Thymus (tissue), 14 donors: ENCODE results near the gene PAX4. TPM values are rescaled to one million over a fixed set of nuclear protein-coding genes. Genes with fewer than 3 reads are reported as not detected.

Experiments
- DNase-seq, 9 donors: peaks; one replicate each; pipeline ENCODE4 v3.0.0-alpha.2; 2013; ENCODE audit warnings: low spot score in 9 of 9, low read depth in 6 of 9, missing footprints in 1 of 9
- H3K27ac ChIP-seq, 2 donors: one replicate each; pipeline ENCODE4 v1.5.1; 2013; ENCODE audit warnings: control low read depth in 1 of 2, low read depth in 1 of 2, low read length in 1 of 2, mild to moderate bottlenecking in 1 of 2, moderate library complexity in 1 of 2
- H3K27me3 ChIP-seq, 2 donors: one replicate each; pipeline ENCODE4 v1.5.1; 2013; ENCODE audit warnings: low read length in 1 of 2; ENCODE audit not compliant: control insufficient read depth in 2 of 2, insufficient read depth in 1 of 2
- H3K36me3 ChIP-seq, 2 donors: one replicate each; pipeline ENCODE4 v1.5.1; 2013; ENCODE audit warnings: low read length in 1 of 2, mild to moderate bottlenecking in 1 of 2, moderate library complexity in 1 of 2; ENCODE audit not compliant: control insufficient read depth in 2 of 2, insufficient read depth in 2 of 2
- H3K4me1 ChIP-seq, 2 donors: one replicate each; pipeline ENCODE4 v1.5.1; 2013; ENCODE audit warnings: low read length in 2 of 2; ENCODE audit not compliant: control insufficient read depth in 2 of 2, insufficient read depth in 2 of 2
- H3K4me3 ChIP-seq, 2 donors: one replicate each; pipeline ENCODE4 v1.5.1; 2013; ENCODE audit warnings: low read length in 2 of 2, control low read depth in 1 of 2, mild to moderate bottlenecking in 1 of 2
- H3K9me3 ChIP-seq, 2 donors: one replicate each; pipeline ENCODE4 v1.5.1; 2013; ENCODE audit warnings: low read length in 1 of 2, mild to moderate bottlenecking in 1 of 2; ENCODE audit not compliant: control insufficient read depth in 2 of 2, insufficient read depth in 1 of 2
- WGBS: extraction: QIAGEN DNeasy Blood & Tissue Kit; methylation state at CpG from one replicate; pipeline ENCODE4 v1.1.7; 2013; 5-methylcytosine and 5-hydroxymethylcytosine counted together
- long read RNA-seq, 10 donors: transcript quantifications; one replicate each; lab custom pipeline, GENCODE V29; 2026
- polyA plus RNA-seq: library from polyadenylated mRNA; stranded (reverse); fragments of 200-250 nt; gene quantifications from one replicate; pipeline ENCODE4 v1.2.3, GENCODE V29; 2013
- total RNA-seq: library from RNA; stranded (reverse); fragments of 120-200 nt; gene quantifications from one replicate; pipeline ENCODE4 v1.2.4, GENCODE V29; 2013
- donor health status: healthy.

The PAX4 gene
- not detected for total RNA-seq
- 0.11 TPM for polyA plus RNA-seq
- long read RNA-seq, donor 1 = 0 reads
- long read RNA-seq, donor 2 = 0 reads
- long read RNA-seq, donor 3 = 0 reads
- long read RNA-seq, donor 4 = 0 reads
- long read RNA-seq, donor 5 = 0 reads
- long read RNA-seq, donor 6 = 0 reads
- long read RNA-seq, donor 7 = 0 reads
- long read RNA-seq, donor 8 = 0 reads
- long read RNA-seq, donor 9 = 0 reads
- long read RNA-seq, donor 10 = 0 reads

DNA sequence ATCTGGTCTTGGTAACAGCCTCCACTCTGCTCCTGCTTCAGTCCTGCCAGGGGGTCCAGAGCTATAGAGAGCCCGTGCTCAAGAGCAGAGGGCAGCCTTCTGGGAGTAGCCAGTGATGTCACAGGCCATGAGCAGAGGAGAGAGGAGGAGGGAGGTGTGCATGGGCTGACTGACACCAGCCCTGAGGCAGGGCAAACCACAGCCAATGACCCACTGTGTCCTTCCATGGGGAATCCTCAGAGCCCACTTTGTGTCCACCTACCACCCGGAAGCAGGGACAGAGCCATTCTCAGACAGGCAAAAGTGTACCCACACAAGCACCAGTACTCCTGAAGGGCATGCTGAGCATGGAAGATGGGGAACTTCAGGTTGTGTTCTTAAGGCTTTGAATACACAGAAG, at the start of gene PAX4:
PAX4 (minus strand) TSS at position 101 of the 400 bp plus-strand sequence. CDS start 2,214 bp downstream, outside the sequence.
- no peak for DNase-seq
- Histone ChIP-seq H3K27ac (no peak within 1 kb of the TSS), H3K4me3 (no peak within 1 kb of the TSS), H3K27me3 (peaks cover 10 to 42% of the 10 kb centered on the region in 2 donors), H3K4me1 (peaks cover 0 to 8% of the 10 kb centered on the region in 2 donors), H3K36me3 (no peaks in the 10 kb centered on the region), H3K9me3 (no peaks in the 10 kb centered on the region)
- WGBS = 56% methylated on average over 2 of the region's 2 CpGs

GRCh38 chr7:127667017-127667670, 49.2 kb upstream of the PAX4 start:
- Histone ChIP-seq H3K27ac (no peak overlapping the region), H3K27me3 (no peaks in the 10 kb centered on the region), H3K4me3 (no peak overlapping the region), H3K4me1 (no peaks in the 10 kb centered on the region), H3K9me3 (no peaks in the 10 kb centered on the region), H3K36me3 (peaks cover 0 to 10% of the 10 kb centered on the region in 2 donors)
- no peak for DNase-seq
- 96% methylated on average over 3 of the region's 3 CpGs for WGBS

- no peaks in the 10 kb centered on the region for H3K9me3 ChIP-seq
- H3K4me3 ChIP-seq = no peak overlapping the region
- no peaks in the 10 kb centered on the region for H3K4me1 ChIP-seq
- H3K36me3 ChIP-seq = peaks cover 0 to 11% of the 10 kb centered on the region in 2 donors
- no peaks in the 10 kb centered on the region for H3K27me3 ChIP-seq
- no peak for DNase-seq
- WGBS = 96% methylated on average over 4 of the region's 4 CpGs
- no peak overlapping the region for H3K27ac ChIP-seq
Observed at GRCh38 chr7:127666602-127667001, 48.7 kb upstream of the PAX4 start.

DNA sequence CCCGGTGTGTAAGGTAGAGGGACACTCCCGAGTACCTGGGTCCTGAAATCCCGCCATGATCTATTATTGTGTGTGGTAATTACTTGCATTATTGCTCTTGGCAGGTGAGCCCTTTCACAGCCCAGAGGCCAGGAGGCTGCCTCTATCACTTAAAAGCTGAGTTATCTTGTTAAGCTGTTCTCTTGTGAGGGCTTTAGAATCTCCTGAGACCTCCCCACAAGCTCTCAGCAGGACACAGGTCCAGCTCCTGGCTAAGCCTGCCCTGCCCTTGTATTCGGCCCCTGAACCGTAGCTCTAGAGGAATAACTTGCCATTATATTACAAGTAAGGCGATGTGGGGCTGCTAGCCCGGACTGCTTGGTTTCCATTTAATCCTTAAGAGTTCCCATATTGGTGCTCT, 48.0 kb upstream of the PAX4 start:
- no peaks in the 10 kb centered on the region for H3K4me1 ChIP-seq
- DNase-seq = no peak
- H3K36me3 ChIP-seq = peaks cover 0 to 17% of the 10 kb centered on the region in 2 donors
- H3K4me3 ChIP-seq = no peak overlapping the region
- H3K27ac ChIP-seq = no peak overlapping the region
- H3K27me3 ChIP-seq = no peaks in the 10 kb centered on the region
- WGBS = 97% methylated on average over 7 of the region's 7 CpGs
- H3K9me3 ChIP-seq = no peaks in the 10 kb centered on the region

GRCh38 chr7:127658970-127659630, 41.2 kb upstream of the PAX4 start:
- Histone ChIP-seq H3K4me3 (no peak overlapping the region), H3K4me1 (peaks cover 3 to 4% of the 10 kb centered on the region in 2 donors), H3K36me3 (peaks cover 0 to 24% of the 10 kb centered on the region in 2 donors), H3K9me3 (no peaks in the 10 kb centered on the region), H3K27ac (no peak overlapping the region), H3K27me3 (no peaks in the 10 kb centered on the region)
- no peak for DNase-seq
- 83% methylated on average over 3 of the region's 3 CpGs for WGBS

- 99% methylated on average over 3 of the region's 3 CpGs for WGBS
Observed at GRCh38 chr7:127657500-127657899, 39.6 kb upstream of the PAX4 start.

GRCh38 chr7:127655720-127656119, 37.8 kb upstream of the PAX4 start:
- Histone ChIP-seq H3K4me1 (peaks cover 20 to 21% of the 10 kb centered on the region in 2 donors), H3K27me3 (no peaks in the 10 kb centered on the region), H3K36me3 (peaks cover 0 to 17% of the 10 kb centered on the region in 2 donors), H3K4me3 (no peak overlapping the region), H3K9me3 (no peaks in the 10 kb centered on the region), H3K27ac (no peak overlapping the region)
- 95% methylated on average over 2 of the region's 2 CpGs for WGBS
- no peak for DNase-seq

More at GRCh38 chr7:127657500-127657899, 39.6 kb upstream of the PAX4 start:
- no peak for DNase-seq
- Histone ChIP-seq H3K9me3 (no peaks in the 10 kb centered on the region), H3K36me3 (peaks cover 0 to 24% of the 10 kb centered on the region in 2 donors), H3K27ac (no peak overlapping the region), H3K27me3 (no peaks in the 10 kb centered on the region), H3K4me1 (peaks cover 12 to 15% of the 10 kb centered on the region in 2 donors), H3K4me3 (no peak overlapping the region)

GRCh38 chr7:127654404-127655394, 36.8 kb upstream of the PAX4 start:
- peaks cover 21% of the 10 kb centered on the region in 2 donors for H3K4me1 ChIP-seq
- no peaks in the 10 kb centered on the region for H3K27me3 ChIP-seq
- no peak overlapping the region for H3K4me3 ChIP-seq
- peaks cover 0 to 15% of the 10 kb centered on the region in 2 donors for H3K36me3 ChIP-seq
- no peak overlapping the region for H3K27ac ChIP-seq
- no peak for DNase-seq
- WGBS = 65% methylated on average over 5 of the region's 5 CpGs
- H3K9me3 ChIP-seq = no peaks in the 10 kb centered on the region
